Cardiac muscle cell (in vitro differentiated cells and primary cell): Measurements from ENCODE around the gene CNOT8. TPM values are rescaled to one million over a fixed set of nuclear protein-coding genes. Genes with fewer than 3 reads are reported as not detected.
A peak's percentile ranks its signal among the peaks of the same experiment; 100 is the strongest.

Experiments used
- DNase-seq, 2 donors: peaks; one replicate each; pipeline versions ENCODE4 v3.0.0 to v3.0.0-alpha.2; 2010 to 2017; ENCODE audit warnings: low read depth in 1 of 2, low spot score in 1 of 2
- H3K27ac ChIP-seq: fragments of 200-600 bp; sonication (generic); 2 replicates; pipeline ENCODE4 v1.5.1; 2016
- H3K27me3 ChIP-seq: fragments of 200-600 bp; sonication (generic); 2 replicates; pipeline ENCODE4 v1.6.0; 2016; ENCODE audit warnings: control low read depth
- H3K36me3 ChIP-seq: fragments of 200-600 bp; sonication (generic); 2 replicates; pipeline ENCODE4 v1.5.1; 2016; ENCODE audit warnings: control low read depth
- H3K4me1 ChIP-seq: fragments of 200-600 bp; sonication (generic); 2 replicates; pipeline ENCODE4 v1.8.1; 2017; ENCODE audit warnings: low read depth, mild to moderate bottlenecking, mixed run types
- H3K4me3 ChIP-seq: fragments of 200-600 bp; sonication (generic); 2 replicates; pipeline ENCODE4 v1.5.1; 2016; ENCODE audit warnings: mild to moderate bottlenecking
- H3K9me3 ChIP-seq: fragments of 200-600 bp; sonication (generic); 2 replicates; pipeline ENCODE4 v1.5.1; 2017; ENCODE audit warnings: low read depth, mild to moderate bottlenecking, control low read depth
- CTCF ChIP-seq: IDR thresholded peaks from 2 replicates; pipeline ENCODE4 v1.5.1; 2012; ENCODE audit warnings: low read depth, mild to moderate bottlenecking, low read length
- polyA plus RNA-seq: library from polyadenylated mRNA; unstranded; fragments of >200 nt; fragmentation: Nextera tagmentation; extraction: Ambion mirVana; gene quantifications from 2 replicates; pipeline ENCODE4 v1.2.1, GENCODE V29; 2016
- total RNA-seq: library from RNA; depleted of rRNA; stranded (reverse); fragments of >200 nt; gene quantifications from 2 replicates; pipeline ENCODE4 v1.2.3, GENCODE V29; 2016

Gene CNOT8
- total and polyA plus RNA-seq, 2 experiments from 2014 or later = 37.2 to 45.2 TPM

- no peaks in the 10 kb centered on the region for H3K9me3 ChIP-seq
- H3K4me1 ChIP-seq = no peaks in the 10 kb centered on the region
- no peak overlapping the region for H3K27ac ChIP-seq
- DNase-seq = no peak
- H3K36me3 ChIP-seq = peaks cover 40% of the 10 kb centered on the region
- no peaks in the 10 kb centered on the region for H3K27me3 ChIP-seq
- no peak for TF ChIP-seq CTCF
- no peak overlapping the region for H3K4me3 ChIP-seq
These were observed 43.4 kb upstream of the CNOT8 start for GRCh38 chr5:154815025-154815424.

- DNase-seq = no peak
- no peaks in the 10 kb centered on the region for H3K4me1 ChIP-seq
- H3K27me3 ChIP-seq = no peaks in the 10 kb centered on the region
- H3K36me3 ChIP-seq = peaks cover 39% of the 10 kb centered on the region
- no peak overlapping the region for H3K4me3 ChIP-seq
- H3K9me3 ChIP-seq = no peaks in the 10 kb centered on the region
- no peak for TF ChIP-seq CTCF
- H3K27ac ChIP-seq = no peak overlapping the region
These were observed 42.7 kb upstream of the CNOT8 start for GRCh38 chr5:154815684-154816247.

- no peaks in the 10 kb centered on the region for H3K4me1 ChIP-seq
- H3K9me3 ChIP-seq = no peaks in the 10 kb centered on the region
- no peak for TF ChIP-seq CTCF
- H3K4me3 ChIP-seq = no peak overlapping the region
- peak overlapping the region; percentile 68 for H3K27ac ChIP-seq
- H3K27me3 ChIP-seq = no peaks in the 10 kb centered on the region
- no peak for DNase-seq
- H3K36me3 ChIP-seq = peaks cover 37% of the 10 kb centered on the region
These were observed 41.4 kb upstream of the CNOT8 start for GRCh38 chr5:154816891-154817492.

- Histone ChIP-seq H3K36me3 (peaks cover 29% of the 10 kb centered on the region), H3K4me1 (no peaks in the 10 kb centered on the region), H3K27ac (peak overlapping the region; percentile 68), H3K27me3 (no peaks in the 10 kb centered on the region), H3K9me3 (no peaks in the 10 kb centered on the region), H3K4me3 (no peak overlapping the region)
- DNase-seq = no peak
- TF ChIP-seq CTCF = no peak
These were observed 40.6 kb upstream of the CNOT8 start for GRCh38 chr5:154817815-154818214.

GRCh38 chr5:154818471-154819116 is 39.8 kb upstream of the CNOT8 start:
- Histone ChIP-seq H3K4me1 (no peaks in the 10 kb centered on the region), H3K27ac (peak overlapping the region; percentile 68), H3K9me3 (no peaks in the 10 kb centered on the region), H3K36me3 (peaks cover 29% of the 10 kb centered on the region), H3K4me3 (no peak overlapping the region), H3K27me3 (no peaks in the 10 kb centered on the region)
- DNase-seq = no peak
- TF ChIP-seq CTCF = no peak
